EH (cell line): ENCODE results near the gene ABCC1.
A peak's percentile ranks its signal among the peaks of the same experiment; 100 is the strongest.
"Not testable (repeated sequence)": the region's sequence is repeated elsewhere in the genome, so short reads cannot be mapped to it uniquely, and the experiment has no call there.

ENCODE experiments used
- DNase-seq: peaks from one replicate; pipeline ENCODE4 v3.0.0-alpha.2; 2015; ENCODE audit warnings: low read depth

Gene ABCC1

GRCh38 chr16:16141784-16142396, 192.5 kb downstream of the ABCC1 start:
- no peak for DNase-seq

GRCh38 chr16:16143038-16143763, 193.8 kb downstream of the ABCC1 start:
- peak; percentile 14 for DNase-seq

- no peak for DNase-seq
These were observed 194.5 kb downstream of the ABCC1 start for GRCh38 chr16:16143931-16144330.

- peak; percentile 14 for DNase-seq
These were observed 195.0 kb downstream of the ABCC1 start for GRCh38 chr16:16144416-16144815.

GRCh38 chr16:16145286-16145685, 195.9 kb downstream of the ABCC1 start:
- DNase-seq: no peak

GRCh38 chr16:16146380-16147315, 197.2 kb downstream of the ABCC1 start:
- no peak for DNase-seq

GRCh38 chr16:16147316-16147999, 198.0 kb downstream of the ABCC1 start:
- no peak for DNase-seq

GRCh38 chr16:16148000-16148599, 198.7 kb downstream of the ABCC1 start:
- DNase-seq: not testable (repeated sequence)

GRCh38 chr16:16148755-16149154, 199.3 kb downstream of the ABCC1 start:
- peak; percentile 30 for DNase-seq

GRCh38 chr16:16149710-16150116, 200.3 kb downstream of the ABCC1 start:
- no peak for DNase-seq

GRCh38 chr16:16150117-16150877, 200.9 kb downstream of the ABCC1 start:
- peak; percentile 39 for DNase-seq

- no peak for DNase-seq
These were observed 201.4 kb downstream of the ABCC1 start for GRCh38 chr16:16150878-16151152.

- no peak for DNase-seq
These were observed 201.9 kb downstream of the ABCC1 start for GRCh38 chr16:16151315-16151714.

- DNase-seq: not testable (repeated sequence)
These were observed 203.6 kb downstream of the ABCC1 start for GRCh38 chr16:16153000-16153399.

- DNase-seq: no peak
These were observed 205.0 kb downstream of the ABCC1 start for GRCh38 chr16:16154281-16154951.

- DNase-seq: no peak
These were observed 205.8 kb downstream of the ABCC1 start for GRCh38 chr16:16155234-16155633.

GRCh38 chr16:16157166-16157565, 207.8 kb downstream of the ABCC1 start:
- no peak for DNase-seq

- no peak for DNase-seq
These were observed 208.8 kb downstream of the ABCC1 start for GRCh38 chr16:16158082-16158658.

GRCh38 chr16:16158741-16159374, 209.4 kb downstream of the ABCC1 start:
- peak; percentile 14 for DNase-seq

- no peak for DNase-seq
These were observed 210.2 kb downstream of the ABCC1 start for GRCh38 chr16:16159662-16160061.
